GM12864 (cell line): Measurements from ENCODE around the gene CCM2.
"Not testable (repeated sequence)": the region's sequence is repeated elsewhere in the genome, so short reads cannot be mapped to it uniquely, and the experiment has no call there.

Experiments used
- DNase-seq: peaks from one replicate; pipeline ENCODE4 v3.0.0-alpha.2; 2011; ENCODE audit warnings: low read depth
- H3K4me3 ChIP-seq: 2 replicates; pipeline ENCODE4 v1.5.1; 2011; ENCODE audit warnings: mild to moderate bottlenecking, low read depth, low read length, control low read depth
- CTCF ChIP-seq: IDR thresholded peaks from 2 replicates; pipeline ENCODE4 v1.5.1; 2011; ENCODE audit warnings: low read depth, mild to moderate bottlenecking, moderate library complexity, low read length, control low read depth, inconsistent platforms; ENCODE audit errors: missing control alignments

Gene CCM2

GRCh38 chr7:44988701-44989100 lies 11.3 kb upstream of the CCM2 start:
- no peak for TF ChIP-seq CTCF
- no peak for DNase-seq
- no peak overlapping the region for H3K4me3 ChIP-seq

- H3K4me3 ChIP-seq: no peak overlapping the region
- no peak for TF ChIP-seq CTCF
- DNase-seq: no peak
These were observed 10.9 kb upstream of the CCM2 start for GRCh38 chr7:44989132-44989531.

DNA sequence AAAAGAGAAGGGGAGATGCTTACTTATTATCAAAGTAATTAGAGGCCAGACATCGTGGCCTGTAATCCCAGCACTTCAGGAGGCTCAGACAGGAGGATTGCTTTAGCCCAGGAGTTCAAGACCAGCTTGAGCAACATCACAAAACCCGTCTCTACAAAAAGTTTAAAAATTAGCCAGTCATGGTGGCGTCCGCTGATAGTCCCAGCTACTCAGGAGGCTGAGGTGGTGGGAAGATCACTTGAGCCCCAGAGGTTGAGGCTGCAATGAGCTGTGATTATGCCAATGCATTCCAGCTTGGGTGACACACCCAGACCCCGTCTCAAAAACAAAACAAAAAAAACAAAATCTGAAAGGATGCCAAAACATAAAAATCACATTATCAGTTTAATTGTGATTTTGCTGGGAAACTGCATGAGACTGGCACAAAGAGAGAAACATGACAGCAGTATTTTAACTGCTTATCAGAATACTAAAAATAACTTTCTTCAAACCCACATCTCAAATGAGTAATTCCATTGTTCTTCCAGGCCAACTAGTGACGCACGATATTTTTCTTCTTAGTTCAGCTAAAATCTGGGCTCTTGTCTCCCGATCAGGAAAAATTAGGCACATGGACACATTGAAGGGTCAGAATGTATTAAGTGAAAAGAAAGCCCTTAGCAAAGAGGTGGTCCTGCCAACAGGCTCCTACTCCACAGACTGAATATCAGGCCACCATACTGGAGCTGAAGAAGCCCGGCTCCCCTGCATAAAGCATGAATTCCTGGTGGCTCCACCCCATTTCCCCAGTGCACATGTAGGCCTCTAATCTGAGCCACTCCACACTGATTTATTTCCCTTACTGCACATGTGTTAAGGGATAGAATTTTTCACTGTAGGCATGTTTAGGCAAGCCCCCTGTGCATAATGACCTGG lies 9.6 kb upstream of the CCM2 start:
- no peak for TF ChIP-seq CTCF
- no peak overlapping the region for H3K4me3 ChIP-seq
- no peak for DNase-seq

DNA sequence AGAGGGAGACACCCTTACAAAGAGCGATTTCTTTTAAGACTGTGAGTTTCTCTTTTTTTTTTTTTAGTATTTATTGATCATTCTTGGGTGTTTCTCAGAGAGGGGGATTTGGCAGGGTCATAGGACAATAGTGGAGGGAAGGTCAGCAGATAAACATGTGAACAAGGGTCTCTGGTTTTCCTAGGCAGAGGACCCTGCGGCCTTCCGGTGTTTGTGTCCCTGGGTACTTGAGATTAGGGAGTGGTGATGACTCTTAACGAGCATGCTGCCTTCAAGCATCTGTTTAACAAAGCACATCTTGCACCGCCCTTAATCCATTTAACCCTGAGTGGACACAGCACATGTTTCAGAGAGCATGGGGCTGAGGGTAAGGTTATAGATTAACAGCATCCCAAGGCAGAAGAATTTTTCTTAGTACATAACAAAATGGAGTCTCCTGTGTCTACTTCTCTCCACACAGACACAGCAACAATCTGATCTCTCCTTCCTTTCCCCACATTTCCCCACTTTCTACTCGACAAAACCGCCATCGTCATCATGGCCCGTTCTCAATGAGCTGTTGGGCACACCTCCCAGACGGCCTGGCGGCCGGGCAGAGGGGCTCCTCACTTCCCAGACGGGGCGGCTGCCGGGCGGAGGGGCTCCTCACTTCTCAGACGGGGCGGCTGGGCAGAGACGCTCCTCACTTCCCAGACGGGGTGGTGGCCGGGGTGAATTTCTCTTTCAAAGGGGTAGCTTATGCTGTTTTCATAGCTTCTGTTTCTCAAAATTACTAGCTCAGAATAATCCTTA lies 7.8 kb upstream of the CCM2 start:
- DNase-seq, H3K4me3 ChIP-seq: not testable (repeated sequence)

DNA sequence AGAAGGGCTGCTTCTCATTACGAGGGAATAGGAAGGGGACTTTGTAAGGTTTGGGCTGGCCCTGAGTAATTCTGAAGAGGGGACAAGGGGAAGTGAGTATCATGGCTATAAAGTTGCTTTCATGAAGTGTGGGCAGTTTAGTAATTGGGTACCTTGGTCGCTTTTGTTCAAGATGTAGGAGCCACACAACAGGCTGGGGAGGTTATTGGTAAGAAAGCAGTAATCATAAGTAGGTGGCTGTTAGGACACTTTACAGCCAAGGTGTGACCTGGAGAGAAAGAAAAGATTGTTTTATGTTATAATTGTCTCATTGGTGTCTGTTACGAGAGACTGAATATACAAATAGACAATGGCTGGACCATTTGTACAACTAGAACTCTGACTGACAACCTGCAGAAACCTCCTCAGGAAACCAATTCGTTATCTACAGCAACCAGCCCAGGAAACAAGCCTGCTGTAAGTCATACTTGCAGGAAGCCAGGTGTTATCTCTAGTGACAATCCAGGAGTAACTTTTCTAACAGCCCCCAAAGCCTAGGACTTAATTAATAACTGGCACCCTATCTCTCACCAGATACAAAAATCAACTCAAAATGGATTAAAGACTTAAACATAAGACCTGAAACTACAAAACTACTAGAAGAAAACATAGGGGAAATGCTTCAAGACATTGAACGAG lies 5.0 kb upstream of the CCM2 start:
- TF ChIP-seq CTCF: no peak
- H3K4me3 ChIP-seq: no peak overlapping the region
- no peak for DNase-seq

DNA sequence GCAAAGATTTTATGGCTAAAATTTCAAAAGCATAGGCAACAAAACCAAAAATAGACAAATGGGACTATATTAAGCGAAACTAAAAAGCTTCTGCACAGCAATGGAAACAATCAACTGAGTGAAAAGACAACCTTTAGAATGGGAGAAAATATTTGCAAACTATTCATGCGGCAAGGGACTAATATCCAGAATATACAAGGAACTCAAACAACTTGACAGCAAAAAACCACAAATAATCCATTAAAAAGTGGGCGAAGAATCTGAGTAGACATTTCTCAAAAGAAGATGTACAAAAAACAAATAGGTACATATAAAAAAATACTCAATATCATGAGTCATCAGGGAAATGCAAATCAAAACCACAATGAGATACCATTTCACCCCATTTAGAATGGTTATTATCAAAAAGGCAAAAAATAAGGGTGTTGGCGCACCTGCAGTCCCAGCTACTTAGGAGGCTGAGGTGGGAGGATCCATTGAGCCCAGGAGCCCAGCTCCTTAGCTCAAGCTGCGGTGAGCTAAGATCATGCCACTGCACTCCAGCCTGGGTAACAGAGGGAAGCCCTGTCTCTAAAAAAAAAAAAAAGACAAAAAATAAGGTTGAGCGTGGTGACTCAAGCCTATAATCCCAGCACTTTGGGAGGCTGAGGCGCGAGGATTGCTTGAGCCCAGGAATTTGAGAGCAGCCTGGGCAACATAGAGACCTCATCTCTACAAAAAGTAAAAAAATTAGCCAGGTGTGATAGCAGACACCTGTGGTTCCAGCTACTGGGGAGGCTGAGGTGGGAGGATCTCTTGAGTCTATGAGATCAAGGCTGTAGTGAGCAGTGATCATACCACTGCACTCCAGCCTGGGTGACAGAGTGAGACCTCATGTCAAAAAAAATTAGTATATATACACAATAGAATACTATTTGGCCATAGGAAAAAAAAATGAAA lies 4.2 kb upstream of the CCM2 start:
- peak overlapping the region; percentile 13; the same call in 1 of the 2 replicates for H3K4me3 ChIP-seq
- no peak for TF ChIP-seq CTCF
- no peak for DNase-seq
